Lung (tissue), 12 donors: Measurements from ENCODE around the gene GREB1. TPM values are rescaled to one million over a fixed set of nuclear protein-coding genes. Genes with fewer than 3 reads are reported as not detected.

ENCODE experiments used
- ATAC-seq: fragments of 200-7000 bp; cut with Tn5 transposase; one replicate; pipeline ENCODE4 v1.9.1; 2020; ENCODE audit warnings: moderate number of reproducible peaks; ENCODE audit not compliant: insufficient read depth, low FRiP score
- DNase-seq, 3 donors: peaks; one replicate each; pipeline ENCODE4 v3.0.0-alpha.2; 2013 to 2017
- H3K27ac ChIP-seq, 2 donors: one replicate each; pipeline ENCODE4 v1.5.1; 2013; ENCODE audit warnings: mild to moderate bottlenecking in 2 of 2, moderate library complexity in 2 of 2, control low read depth in 1 of 2, inconsistent platforms in 1 of 2, low read depth in 1 of 2, low read length in 1 of 2
- H3K27me3 ChIP-seq, 3 donors: one replicate each; pipeline ENCODE4 v1.5.1; 2013; ENCODE audit warnings: low read length in 2 of 3; ENCODE audit not compliant: control insufficient read depth in 3 of 3, insufficient read depth in 3 of 3
- H3K36me3 ChIP-seq, 4 donors: one replicate each; pipeline ENCODE4 v1.5.1; 2013; ENCODE audit warnings: low read length in 4 of 4, mild to moderate bottlenecking in 1 of 4, moderate library complexity in 1 of 4; ENCODE audit not compliant: control insufficient read depth in 4 of 4, insufficient read depth in 4 of 4
- H3K4me1 ChIP-seq, 5 donors: one replicate each; pipeline ENCODE4 v1.5.1; 2013; ENCODE audit warnings: low read length in 5 of 5, mild to moderate bottlenecking in 2 of 5, moderate library complexity in 1 of 5; ENCODE audit not compliant: control insufficient read depth in 5 of 5, insufficient read depth in 5 of 5
- H3K4me3 ChIP-seq: one replicate; pipeline ENCODE4 v1.5.1; 2013; ENCODE audit warnings: mild to moderate bottlenecking, control low read depth, moderate library complexity
- H3K9ac ChIP-seq, 2 donors: one replicate each; pipeline ENCODE4 v1.5.1; 2013; ENCODE audit warnings: low read length in 2 of 2, control low read depth in 1 of 2; ENCODE audit not compliant: insufficient read depth in 1 of 2
- H3K9me3 ChIP-seq, 4 donors: one replicate each; pipeline ENCODE4 v1.5.1; 2013; ENCODE audit warnings: low read length in 3 of 4, mild to moderate bottlenecking in 1 of 4, moderate library complexity in 1 of 4; ENCODE audit not compliant: control insufficient read depth in 4 of 4, insufficient read depth in 3 of 4
- WGBS, 2 donors: extraction: QIAGEN DNeasy Blood & Tissue Kit; methylation state at CpG; one replicate each; pipeline ENCODE4 v1.1.7; 2013; 5-methylcytosine and 5-hydroxymethylcytosine counted together
- polyA plus RNA-seq, 2 donors: library from polyadenylated mRNA; stranded (reverse); fragments of 200-250 nt; gene quantifications; one replicate each; pipeline ENCODE4 v1.2.1, GENCODE V29; 2013
- total RNA-seq, 2 donors: library from RNA; depleted of rRNA in 1 of 2; stranded (reverse); fragments of >200 nt in 1 of 2; gene quantifications; one replicate each; pipeline ENCODE4 v1.2.1, GENCODE V29; 2014 to 2021
- TF ChIP-seq, protein P1 (sequence below): IDR thresholded peaks from 2 replicates; pipeline ENCODE4 v1.5.1; 2012; ENCODE audit warnings: mild to moderate bottlenecking; ENCODE audit errors: control extremely low read depth, extremely low read depth
- donor health status: control.
- donor health status: control.
- donor health status: Bipolar disorder and iron deficiency.
- donor health status: healthy.
- donor health status: DM: yes; HTN: yes; CAD: no.

Gene GREB1
- total and polyA plus RNA-seq, 4 donors, result 0.23 to 3.3 (median 1.8) TPM

DNA sequence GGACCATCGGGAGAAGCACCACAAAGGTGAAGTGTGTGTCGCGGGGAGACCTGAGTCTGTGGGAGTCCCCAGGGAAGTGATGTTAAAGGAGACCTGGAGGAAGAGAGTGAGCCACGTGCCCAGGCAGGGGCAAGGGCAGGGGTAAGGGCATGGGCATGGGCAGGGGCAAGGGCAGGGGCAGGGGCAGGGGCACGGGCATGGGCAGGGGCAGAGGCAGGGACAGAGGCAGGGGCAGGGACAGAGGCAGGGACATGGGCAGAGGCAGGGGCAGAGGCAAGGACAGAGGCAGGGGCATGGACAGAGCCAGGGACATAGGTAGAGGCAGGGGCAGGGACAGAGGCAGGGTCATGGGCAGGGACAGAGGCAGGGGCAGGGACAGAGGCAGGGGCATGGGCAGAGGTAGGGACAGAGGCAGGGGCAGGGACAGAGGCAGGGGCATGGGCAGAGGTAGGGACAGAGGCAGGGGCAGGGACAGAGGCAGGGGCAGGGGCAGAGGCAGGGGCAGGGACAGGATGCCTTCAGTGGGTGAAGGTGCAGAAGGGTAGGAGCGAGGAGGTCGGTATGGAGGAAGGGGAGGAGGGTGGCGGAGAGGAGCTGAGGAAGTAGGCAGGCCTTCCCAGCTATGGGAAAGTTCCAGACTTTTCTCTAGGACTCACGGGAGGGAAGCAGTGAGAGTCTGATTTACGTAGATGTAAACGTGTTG is 102.9 kb downstream of the GREB1 start:
- no peak for DNase-seq
- ATAC-seq, result no peak
- TF ChIP-seq, protein P1, sequence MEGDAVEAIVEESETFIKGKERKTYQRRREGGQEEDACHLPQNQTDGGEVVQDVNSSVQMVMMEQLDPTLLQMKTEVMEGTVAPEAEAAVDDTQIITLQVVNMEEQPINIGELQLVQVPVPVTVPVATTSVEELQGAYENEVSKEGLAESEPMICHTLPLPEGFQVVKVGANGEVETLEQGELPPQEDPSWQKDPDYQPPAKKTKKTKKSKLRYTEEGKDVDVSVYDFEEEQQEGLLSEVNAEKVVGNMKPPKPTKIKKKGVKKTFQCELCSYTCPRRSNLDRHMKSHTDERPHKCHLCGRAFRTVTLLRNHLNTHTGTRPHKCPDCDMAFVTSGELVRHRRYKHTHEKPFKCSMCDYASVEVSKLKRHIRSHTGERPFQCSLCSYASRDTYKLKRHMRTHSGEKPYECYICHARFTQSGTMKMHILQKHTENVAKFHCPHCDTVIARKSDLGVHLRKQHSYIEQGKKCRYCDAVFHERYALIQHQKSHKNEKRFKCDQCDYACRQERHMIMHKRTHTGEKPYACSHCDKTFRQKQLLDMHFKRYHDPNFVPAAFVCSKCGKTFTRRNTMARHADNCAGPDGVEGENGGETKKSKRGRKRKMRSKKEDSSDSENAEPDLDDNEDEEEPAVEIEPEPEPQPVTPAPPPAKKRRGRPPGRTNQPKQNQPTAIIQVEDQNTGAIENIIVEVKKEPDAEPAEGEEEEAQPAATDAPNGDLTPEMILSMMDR, result no peak

DNA sequence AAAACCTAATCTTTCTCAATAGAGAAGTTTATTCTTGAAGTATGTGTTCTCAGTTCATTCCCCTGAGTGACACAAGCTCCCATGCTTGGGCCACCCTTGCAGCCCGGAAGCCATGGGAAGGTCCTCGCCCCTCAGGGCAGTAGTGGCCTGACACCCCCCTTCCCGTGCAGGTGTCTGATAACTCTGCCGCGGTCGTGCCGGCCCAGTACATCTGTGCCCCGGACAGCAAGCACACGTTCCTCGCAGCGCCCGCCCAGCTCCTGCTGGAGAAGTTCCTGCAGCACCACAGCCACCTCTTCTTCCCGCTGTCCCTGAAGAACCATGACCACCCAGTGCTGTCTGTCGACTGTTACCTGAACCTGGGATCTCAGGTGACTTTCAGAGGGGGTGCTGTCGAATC is 103.7 kb downstream of the GREB1 start:
- Histone ChIP-seq H3K4me1 (no peaks in the 10 kb centered on the region), H3K27me3 (no peaks in the 10 kb centered on the region), H3K27ac (no peak overlapping the region), H3K9me3 (peaks cover 0 to 2% (median 0%) of the 10 kb centered on the region in 4 donors), H3K4me3 (no peak overlapping the region), H3K9ac (no peak overlapping the region), H3K36me3 (peaks cover 0 to 22% (median 0%) of the 10 kb centered on the region in 4 donors)
- TF ChIP-seq, protein P1, result no peak
- ATAC-seq, result no peak
- WGBS, 2 donors, result 92 to 93% methylated on average over 15 of the region's 15 CpGs
- DNase-seq, result no peak

More for the DNA sequence above, 102.9 kb downstream of the GREB1 start:
- no peak overlapping the region for H3K9ac ChIP-seq
- peaks cover 0 to 22% (median 0%) of the 10 kb centered on the region in 4 donors for H3K36me3 ChIP-seq
- H3K4me3 ChIP-seq, result no peak overlapping the region
- H3K9me3 ChIP-seq, result peaks cover 0 to 2% (median 0%) of the 10 kb centered on the region in 4 donors
- no peaks in the 10 kb centered on the region for H3K4me1 ChIP-seq
- no peak overlapping the region for H3K27ac ChIP-seq
- 83% methylated on average over 11 of the region's 11 CpGs for WGBS, 2 donors
- H3K27me3 ChIP-seq, result no peaks in the 10 kb centered on the region

DNA sequence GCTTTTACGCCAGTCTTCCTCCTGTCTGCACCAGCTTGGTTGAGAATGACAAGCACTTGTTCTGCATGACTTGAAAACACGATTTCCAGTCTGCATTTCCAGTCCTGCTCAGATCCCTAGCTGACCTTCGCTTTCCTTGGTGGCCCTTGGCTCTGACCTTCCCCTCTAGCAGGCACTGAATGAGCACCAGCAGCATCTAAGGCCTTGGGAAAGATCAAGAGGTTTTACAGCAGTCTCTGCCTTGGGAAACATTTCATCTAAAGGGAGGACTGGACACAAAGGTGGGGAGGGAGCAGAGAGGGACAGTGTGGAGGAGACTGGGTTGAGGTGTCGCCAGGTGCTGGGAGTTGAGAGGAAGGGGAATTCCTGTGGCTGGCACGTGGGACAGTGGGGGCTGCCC is 105.7 kb downstream of the GREB1 start:
- WGBS, 2 donors, result 78 to 82% methylated on average over 5 of the region's 5 CpGs
- Histone ChIP-seq H3K27me3 (no peaks in the 10 kb centered on the region), H3K9me3 (peaks cover 0 to 2% (median 0%) of the 10 kb centered on the region in 4 donors), H3K4me1 (no peaks in the 10 kb centered on the region), H3K9ac (no peak overlapping the region), H3K36me3 (peaks cover 0 to 17% (median 3%) of the 10 kb centered on the region in 4 donors), H3K27ac (no peak overlapping the region), H3K4me3 (no peak overlapping the region)
- ATAC-seq (no peak), DNase-seq (no peak)
- TF ChIP-seq, protein P1, result no peak
